HG02759 (cell line): ENCODE results near the gene CRYBG3.

Experiments
- ATAC-seq: cut with Tn5 transposase; IDR thresholded peaks from one replicate; pipeline ENCODE4 v1.9.1; 2021; ENCODE audit warnings: mild to moderate bottlenecking, moderate library complexity; ENCODE audit not compliant: unreplicated experiment

The CRYBG3 gene

DNA sequence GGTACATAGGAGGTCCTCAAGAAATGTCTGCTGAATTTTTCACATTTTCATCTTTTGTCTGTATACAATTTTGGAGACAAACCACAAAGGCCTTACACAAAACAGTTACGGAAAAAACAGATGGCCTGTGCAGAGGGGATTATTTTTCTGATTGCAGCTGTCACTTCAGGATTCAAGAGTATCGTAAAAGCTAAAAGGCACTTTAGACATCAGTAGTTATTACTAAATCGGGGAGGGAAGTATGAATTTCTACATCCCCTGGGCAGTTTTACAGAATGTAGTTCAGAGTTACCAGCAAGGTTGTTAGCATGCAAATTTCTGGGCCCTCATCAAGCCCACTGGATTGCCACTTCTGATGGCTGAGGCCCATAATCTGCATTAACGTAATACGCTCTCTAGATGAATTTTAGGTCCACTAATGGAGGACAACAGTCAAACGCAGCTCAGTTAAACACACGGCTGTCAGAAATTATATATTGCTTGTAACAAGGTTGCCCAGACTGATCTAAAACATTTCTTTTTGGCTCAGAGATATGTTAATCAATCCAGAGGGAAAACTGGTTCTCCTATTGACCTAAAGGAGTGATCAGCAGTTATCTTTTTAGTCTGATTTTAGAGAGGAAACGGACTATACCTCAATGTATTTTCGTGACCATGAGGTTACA lies 149.3 kb downstream of the CRYBG3 start:
- ATAC-seq: no peak

DNA sequence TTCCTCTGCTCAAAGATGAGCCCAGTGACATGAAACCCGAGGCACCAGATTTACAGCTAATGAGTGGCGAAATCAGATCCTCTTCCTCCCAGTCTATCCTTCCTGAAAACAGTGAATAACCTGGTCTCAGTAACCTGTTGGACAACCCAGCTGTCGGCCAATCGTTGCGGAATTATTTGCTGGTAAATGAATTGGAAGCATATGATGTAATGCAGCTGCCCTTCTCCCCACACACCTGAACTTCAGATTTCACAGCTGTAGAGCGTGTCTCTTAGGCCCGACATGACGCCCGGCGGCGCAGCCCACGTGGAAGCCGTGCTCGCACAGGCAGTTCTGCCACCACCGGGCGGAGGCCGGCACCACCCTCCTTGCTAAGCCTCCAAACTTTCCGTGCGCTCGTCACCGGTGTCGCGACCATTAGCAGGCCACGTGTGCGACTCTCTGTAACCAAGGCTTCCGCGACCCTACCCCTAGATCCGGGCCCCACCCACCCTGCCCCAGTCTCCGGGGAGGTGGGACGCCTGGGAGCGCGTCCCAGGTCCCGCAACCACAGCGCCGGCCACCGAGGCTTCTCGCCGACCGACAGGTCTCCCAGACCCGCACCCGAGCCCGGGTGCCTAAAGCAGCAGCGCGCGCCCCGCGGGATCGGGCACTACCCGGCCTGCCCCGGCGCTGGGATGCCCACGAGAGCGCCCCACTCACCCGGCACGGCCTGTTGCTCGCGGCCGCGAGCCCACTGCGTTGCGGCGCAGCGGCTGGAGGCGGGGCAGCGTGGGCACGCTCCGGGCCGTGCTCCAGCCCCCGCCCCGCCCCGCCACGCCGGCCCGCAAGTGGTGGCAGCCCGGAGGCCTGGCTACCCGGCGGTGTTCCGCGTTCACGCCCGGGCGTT lies 150.1 kb downstream of the CRYBG3 start, which contains the start of gene RIOX2:
RIOX2 (minus strand) TSS at position 753 of the 889 bp plus-strand sequence. CDS start 4,838 bp downstream, outside the sequence.
- ATAC-seq: peak; percentile 92

DNA sequence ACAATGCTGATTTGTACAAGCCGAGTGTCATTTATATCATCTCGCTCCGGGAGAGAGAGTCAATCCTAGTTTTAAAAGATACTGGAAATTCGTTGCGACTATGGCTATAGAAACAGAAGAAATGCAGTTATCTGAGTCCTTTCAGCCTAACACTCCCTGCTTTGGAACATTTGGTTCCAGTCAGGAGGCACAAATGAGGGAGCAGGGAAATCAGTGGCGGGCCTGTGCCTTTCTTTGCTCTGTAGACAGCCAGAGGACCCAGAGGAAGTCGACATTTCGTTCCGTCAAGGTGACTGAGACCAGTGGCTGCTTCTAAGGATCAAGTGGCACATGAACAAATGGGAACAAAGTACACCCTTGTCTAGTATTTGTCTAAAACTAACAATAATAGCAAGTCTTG lies 151.2 kb downstream of the CRYBG3 start:
- ATAC-seq: no peak

DNA sequence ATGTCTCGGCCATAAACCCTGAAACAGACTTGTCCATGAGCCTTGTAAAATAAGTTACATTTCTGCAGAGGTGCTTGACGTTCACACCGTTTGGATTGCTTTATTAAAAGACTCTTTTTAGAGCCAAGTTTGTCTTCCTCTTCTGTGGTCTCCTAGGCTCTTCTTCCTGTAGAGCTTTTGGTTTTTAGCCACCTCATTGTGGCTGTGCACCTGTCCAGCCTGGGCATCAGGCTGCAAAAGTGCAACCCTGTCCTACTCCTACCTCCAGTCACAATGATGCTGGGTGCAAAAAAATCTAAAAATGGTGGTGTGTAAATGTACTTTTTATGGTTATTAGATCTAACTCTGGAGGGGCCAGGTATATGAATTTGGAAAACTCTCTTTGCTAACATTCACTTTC lies 153.2 kb downstream of the CRYBG3 start:
- ATAC-seq: no peak

DNA sequence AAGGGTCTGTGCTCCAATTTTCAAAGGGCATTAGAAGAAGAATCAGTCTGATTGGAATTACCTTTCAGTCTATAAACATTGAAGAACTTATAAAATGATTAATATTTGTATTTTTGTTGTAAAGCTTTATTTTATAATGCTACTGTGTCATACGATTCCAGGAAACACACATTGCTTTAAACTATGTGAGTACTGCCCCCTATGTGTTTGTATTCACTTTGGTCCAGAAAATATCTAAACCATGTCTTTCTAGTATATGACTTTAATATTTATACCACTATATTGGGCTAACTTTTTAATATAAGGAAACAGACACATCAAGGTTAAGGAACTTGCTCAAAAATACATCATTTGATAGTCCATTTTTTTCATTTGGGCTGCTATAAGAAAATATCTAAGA lies 153.7 kb downstream of the CRYBG3 start:
- no peak for ATAC-seq

DNA sequence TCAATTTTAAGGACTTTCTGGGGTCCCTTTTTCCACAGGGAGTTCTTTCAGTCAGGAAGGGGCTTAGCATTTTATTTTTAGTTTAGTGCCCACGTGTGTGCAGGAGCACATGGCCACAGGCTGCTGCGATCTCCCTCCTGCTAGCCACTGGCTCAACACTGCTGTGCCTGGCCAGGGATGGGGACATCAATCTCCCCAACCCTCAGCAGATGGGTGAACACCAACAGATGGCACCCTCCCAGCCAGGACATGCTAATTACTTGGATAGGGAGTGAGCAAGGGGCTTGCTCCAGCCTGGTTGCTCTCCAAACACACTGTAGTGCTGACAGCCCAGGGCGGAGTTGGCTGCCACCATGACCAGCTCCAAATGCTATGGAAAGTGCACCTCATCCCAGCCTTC lies 157.8 kb downstream of the CRYBG3 start:
- ATAC-seq: no peak

DNA sequence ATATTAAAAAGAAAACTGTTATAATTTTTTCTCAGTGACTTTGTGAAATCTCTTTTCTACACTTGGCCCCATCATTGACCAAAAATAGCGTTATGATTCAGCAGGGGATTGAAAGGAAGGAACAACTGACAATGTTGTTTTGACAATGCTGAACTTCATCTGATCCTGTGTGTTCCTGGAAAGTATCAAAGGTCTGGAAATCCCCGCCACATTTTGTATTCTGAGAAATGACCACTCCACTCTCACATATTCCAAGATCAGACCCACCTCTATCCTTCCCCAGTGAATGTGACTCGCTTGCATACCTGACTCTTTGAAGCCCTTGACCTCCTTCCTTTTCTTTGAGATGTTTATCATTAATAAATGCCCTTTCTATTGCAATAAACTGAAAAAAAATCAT lies 160.1 kb downstream of the CRYBG3 start:
- peak; percentile 71 for ATAC-seq

DNA sequence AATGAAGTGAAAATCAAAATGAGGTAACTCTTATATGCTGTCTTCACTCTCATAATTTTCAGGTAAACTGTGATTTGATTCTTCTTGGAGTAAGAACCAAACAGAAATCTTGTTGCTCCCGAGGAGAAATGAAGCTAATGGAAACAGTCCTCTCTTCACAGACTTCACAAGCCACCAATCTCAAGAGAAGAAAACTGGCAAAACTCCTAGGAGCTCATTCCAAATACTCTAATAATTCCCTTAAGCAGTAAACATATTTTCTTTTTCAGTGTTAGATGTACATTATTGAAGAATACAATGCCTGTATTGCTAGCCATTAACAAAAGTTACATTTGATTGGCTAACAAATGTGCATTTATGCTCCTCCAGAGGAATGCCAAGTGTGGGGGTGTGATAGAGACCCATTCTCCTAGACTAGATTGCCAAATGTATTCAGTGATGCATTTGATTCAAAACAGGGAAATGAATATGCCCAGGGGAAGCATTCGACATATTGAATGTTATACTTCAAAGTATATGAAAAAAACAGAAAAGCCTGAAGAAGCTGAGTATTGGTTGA lies 162.2 kb downstream of the CRYBG3 start:
- no peak for ATAC-seq

DNA sequence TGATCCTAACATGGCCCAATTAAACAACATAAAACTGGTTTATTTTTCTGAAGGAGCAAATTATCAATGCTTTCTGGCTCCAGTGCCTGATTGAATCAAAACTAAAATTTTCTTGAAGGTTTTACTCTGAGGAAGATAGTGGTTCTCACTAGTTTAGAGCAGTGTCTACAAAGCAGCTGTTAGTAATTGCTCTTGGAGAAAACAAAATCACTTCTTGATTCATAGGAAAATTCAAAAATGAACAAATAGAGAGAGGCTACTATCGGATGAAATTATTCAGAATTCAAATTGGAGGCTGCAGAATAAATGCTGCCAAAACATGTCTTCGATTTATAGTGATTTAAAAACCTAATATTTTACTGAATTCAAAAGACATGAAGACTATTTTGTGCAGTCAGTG lies 165.5 kb downstream of the CRYBG3 start:
- no peak for ATAC-seq

DNA sequence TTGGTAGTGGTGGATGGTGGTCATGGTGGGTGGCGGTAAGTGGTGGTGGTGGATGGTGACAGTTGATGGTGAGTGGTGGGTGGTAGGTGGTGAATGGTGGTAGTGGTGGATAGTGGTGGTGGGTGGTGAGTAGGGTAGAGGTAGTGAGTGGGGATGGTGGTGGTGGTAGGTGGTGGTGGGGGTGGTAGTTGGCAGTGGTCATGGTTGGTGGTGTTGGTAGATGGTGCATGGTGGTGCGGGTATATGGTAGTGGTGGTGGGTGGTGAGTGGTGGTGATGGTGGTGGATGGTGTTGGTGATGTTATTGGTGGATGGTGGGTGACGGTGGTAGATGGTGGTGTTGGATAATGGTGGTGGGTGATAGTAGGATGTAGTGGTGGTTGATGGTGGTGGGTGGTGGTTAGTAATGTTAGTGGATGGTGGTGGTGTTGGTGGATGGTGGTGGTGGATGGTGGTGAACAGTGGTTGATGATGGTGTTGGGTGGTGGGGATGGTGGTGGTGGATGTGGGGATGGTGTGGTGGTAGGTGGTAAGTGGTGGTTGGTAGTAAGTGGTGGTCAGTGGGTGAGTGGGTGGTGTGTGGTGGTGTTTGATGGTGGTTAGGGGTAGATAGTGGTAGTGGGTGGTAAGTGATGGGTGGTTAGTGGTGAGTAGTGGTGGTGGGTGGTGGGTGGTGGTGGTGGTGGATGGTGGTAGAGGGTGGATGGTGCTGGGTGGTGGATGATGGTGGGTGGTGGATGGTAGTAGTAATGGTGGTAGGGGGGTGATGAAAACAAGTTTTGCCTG lies 167.2 kb downstream of the CRYBG3 start:
- no peak for ATAC-seq

DNA sequence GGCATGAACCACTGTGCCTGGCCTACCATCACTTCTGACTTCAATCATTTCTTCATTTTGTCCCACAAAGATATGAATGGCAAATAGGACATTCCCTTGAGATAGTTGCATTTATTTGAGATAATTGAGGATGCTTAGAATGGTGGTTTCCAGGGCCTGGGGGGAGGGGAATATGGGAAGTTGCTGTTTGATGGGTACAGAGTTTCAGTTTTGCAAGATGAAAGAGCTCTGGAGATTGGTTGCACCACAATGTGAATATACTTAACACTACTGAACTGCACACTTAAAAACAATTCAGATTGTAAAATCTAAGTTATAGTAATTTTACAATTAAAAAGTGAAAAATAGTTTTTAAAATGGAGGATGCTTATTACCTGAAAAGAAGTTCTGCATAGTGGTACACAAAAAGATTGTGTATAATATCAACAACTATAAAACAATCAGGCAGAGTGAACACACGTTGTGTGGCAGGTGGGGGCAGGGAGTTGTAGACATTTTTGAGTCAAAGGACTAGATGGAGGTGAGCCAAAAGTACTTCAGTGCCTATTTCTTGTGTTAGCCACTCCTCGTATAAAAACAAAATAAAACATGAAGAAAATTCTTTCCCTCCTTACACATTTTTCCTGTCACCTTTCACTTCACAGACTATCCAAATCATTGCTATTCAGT lies 168.9 kb downstream of the CRYBG3 start:
- ATAC-seq: no peak

DNA sequence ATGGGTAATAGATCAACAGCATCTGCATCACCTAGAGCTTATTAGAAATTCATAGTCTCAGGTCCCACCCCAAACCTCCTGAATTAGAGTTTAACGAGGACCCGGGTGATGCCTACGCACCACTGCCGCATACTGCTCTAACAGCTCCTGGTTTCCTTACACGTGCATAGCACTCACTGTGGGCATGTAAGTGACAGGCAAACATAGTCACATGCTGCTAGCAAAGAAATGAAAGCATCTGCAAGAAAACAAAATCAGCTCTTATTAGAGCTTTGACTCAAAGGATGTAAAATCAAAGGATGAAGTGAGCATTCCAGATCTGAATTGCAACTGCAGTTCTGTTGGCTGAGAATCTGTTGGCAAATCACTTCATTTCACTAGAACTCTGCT lies 169.5 kb downstream of the CRYBG3 start:
- ATAC-seq: no peak

DNA sequence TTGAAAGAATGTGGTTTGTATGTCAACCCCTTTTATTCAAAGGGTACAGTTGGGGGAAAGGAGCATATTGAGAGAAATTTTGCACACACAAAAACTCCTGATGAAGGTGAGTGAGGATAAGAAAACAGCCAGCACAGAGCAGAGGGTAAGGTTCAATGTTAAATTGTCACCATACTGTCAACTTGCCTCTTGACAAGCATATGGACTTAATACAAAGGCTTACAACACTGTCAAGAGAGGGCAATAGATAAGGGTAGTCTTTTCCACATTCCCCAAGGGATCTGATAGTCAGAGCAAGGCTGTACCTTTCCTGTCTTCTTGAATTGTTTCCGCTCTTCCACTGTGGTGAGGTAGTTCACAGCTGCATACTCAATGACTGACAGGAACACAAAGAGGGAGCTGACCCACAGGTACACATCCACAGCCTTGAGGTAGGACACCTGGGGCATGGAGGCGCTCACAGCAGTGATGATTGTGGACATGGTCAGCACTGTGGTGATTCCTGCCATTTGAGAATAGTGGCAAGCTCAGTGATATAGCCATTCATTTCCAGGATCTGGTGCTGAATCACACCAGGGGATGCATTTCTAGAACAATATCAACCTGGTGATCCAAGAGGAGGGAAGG lies 170.8 kb downstream of the CRYBG3 start:
- no peak for ATAC-seq

DNA sequence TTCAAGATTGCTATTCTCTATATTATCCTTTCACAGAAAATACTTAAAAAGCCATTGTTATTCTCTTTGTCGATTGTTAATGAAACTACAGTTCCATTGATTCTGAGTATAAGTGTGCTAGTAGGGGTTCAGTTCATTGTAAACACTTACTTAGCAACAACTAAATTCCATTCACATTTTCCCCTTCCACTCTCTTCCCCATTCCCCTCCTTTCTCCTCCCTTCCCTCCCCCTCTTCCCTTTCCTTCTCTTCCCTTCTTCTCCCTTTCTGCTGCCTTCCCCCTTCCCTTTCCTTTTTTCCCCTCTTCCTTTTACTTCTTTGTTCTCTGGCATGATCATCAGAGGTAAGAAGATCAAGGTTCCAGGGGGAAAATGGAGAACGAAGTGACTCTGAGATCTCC lies 171.7 kb downstream of the CRYBG3 start:
- ATAC-seq: no peak

DNA sequence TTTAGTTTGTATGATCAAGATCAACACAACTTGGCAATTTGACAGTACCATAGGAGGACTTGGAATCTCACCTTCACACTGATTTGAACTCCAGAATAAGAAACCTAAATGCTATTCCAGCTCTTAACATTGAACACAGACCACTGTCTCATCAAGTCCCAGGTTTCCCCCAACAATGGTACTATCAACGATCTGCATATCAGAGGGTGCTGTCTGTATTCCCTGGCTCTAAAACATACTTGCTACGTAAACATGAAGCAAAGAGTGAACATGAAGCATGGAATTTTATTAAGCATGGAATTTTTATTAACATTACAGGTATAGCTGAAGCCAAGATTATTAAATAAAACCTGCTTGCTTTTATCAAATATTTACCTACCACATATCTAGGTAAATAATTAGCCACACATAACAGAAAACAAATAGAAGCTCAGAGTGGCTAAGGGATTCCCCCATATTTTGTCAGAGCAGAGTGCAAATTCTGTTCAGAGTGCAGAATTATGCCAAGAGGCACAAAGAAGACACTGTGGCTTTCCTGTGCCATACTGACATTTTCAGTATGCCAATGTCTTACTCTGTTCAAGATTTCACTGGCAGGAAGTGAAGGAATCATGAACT lies 172.6 kb downstream of the CRYBG3 start:
- ATAC-seq: no peak
